ENCODE data around the gene PROSER2.
"Not testable (repeated sequence)": the region's sequence is repeated elsewhere in the genome, so short reads cannot be mapped to it uniquely, and the experiment has no call there.

The PROSER2 gene

DNA sequence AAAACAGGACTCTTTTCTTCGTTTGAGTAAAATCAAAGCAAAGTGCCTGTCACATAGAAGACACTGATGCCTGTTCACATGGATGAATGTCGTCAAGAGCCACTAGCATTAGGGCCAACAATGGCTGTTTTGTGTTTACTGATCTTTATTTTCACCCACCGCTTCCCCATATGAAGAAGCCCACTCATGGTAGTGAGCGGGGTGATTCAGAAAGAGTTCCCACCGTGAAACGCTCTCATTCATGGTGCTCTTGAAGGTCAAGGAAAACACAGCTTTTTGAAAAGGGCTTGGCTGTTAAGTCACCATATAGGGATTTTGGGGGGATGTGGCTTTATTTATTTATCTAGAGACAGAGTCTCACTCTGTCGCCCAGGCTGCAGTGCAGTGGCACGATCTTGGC is 12.5 kb downstream of the PROSER2 start:
- no peak for DNase-seq (ENCODE audit: low spot score)

DNA sequence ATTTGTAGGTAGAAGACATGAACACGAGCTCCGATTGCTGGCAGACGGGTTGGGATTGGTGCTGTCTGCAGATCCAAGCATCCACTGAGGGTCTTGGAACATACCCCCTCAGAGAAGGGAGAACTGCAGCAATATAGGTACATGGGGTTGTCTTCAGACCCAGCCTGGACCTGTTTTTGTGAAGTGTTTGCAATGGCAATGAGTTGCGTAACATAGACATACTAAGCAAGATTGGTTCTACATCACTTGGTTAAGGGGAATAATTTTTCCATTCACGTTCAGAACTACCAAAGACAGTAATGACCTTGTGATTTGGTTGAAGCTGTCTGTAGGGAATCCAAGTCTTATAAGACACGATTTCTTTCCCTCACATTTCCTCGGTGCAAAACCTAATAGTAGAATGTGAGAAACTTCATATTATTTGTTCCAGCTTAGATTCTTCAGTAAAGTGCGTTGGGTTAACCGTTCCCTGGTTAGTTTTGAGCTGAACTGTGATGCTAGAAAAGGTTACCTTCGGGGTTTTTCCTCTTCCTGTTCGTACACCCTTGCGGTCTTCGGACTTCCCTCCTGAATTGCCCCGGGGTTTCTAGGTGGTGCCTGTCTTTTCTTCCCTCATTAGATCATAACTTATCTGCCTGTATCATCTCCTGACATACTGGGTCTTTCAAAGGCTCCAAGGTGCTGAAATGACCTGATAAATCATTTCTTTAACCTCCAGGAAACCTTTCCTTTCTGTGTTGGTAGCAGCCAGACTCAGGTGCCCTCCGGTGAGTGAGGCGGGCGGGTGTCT is 14.4 kb downstream of the PROSER2 start:
- no peak for DNase-seq (ENCODE audit: low spot score)

DNA sequence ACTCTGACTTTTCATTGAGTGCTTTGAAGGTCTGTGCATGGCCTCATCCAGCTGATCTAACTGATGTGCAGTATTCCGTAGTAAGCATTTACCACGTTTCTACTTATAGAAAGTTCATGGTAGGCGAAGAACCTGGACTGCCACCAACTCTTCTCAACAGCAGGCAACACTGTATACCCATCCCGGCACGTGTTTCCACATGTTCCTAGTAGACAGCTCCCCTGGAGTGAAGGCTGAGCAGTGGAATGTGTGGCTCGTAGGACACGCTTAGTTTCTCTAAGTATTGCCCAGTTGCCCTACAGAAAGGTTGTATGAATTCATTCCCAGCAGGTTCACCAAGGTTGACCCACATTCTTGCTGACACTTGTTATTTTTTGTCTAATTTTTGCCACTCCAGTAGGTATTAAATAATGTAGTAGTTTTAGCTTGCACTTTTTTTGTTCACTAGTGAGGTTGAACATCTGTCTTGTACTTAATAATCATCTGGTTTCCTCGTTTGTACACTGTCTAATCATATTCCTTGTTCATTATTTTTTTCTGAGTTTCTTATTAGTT is 15.2 kb downstream of the PROSER2 start:
- DNase-seq (ENCODE audit: low spot score) = no peak

DNA sequence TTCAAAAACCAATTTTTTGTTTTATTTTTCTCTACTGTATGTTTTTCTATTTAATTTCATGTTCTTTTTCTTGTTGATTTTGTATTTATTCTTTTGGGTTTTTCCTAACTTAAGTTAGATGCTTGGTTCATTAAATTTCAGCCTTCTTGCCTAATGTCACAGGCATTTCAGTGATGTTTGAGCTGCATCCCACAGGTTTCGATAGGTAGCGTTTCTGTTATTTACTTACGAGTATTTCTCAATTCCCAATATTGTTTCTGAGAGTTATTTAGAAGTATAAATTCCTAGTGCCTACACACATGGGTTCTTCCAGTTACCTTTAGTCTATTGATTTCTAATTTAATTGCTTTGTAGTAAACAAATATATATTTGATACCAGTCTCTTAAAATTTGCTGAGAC is 18.2 kb downstream of the PROSER2 start:
- DNase-seq (ENCODE audit: low spot score) = no peak

DNA sequence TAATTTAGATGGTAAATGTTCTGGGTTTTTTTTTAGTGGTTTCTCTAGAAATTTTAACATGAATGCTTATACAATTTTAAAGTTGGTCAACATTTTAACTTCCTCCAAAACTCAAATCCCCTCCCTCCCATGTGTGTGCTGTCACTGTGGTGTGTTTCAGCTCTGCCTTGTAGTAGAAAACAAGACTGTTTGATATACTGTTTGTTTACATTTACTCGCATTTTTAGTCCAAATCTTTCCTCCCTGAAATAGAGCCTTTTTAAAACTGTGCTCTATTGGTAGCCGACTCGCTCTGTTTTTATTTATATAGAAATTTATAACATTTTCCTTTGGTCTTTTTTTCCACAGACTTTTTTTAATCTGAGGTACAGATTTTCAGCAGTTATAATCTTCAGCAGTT is 19.3 kb downstream of the PROSER2 start:
- no peak for DNase-seq (ENCODE audit: low spot score)

DNA sequence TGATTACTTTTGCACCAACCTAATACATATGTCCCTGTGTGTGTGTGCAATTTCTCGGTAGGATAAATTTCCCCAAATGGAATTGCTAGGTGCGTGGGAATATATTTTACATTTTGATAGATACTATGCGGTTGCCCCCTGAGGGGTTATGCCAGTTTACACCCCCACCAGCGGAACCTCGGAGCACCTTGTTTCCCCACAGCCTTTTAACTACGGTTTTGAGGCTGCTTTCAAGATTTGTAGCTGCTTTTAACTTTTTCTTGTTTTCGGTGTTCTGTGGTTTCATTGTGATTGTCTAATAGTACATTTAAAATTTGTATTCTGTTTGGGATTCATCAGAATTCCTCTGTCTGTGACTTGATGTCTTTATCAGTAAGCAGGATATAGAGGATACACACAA is 22.0 kb downstream of the PROSER2 start:
- DNase-seq (ENCODE audit: low spot score) = no peak

DNA sequence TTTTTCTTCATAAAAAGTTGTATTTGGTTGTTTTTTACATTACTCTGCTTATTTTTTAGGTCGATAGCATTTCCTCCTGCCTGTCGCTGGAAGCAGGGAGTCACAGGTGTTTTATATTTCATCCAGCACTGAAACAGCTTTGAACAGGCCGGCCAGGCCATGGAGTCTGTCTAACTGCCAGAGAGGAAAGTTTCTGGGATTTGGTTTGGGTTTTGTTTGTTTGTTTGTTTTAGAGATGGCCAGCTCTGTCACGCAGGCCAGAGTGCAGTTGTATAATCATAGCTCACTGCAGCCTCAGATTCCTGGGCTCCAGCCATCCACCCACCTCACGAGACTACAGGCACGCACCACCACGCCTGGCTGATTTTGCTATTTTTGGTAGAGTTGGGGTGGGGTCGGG is 23.4 kb downstream of the PROSER2 start:
- no peak for DNase-seq (ENCODE audit: low spot score)

DNA sequence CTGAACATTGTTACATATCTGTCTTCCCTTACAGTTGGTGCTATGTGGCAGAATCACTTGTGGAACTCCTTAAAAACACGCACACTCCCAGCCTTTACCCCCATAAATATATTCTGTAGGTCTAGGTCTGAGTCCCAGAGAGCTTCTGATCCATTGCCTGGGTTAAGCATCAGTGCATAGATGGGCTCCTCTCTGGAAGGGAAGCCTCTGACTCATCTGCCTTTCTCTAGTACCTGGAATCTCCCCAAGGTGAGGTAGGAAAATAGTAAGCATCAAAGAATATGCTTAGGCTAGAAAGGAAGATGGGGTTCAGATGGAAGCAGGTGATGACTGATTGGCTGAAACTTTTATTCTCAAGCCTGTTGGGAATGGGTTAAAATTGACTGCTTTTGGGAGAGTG is 26.1 kb downstream of the PROSER2 start:
- no peak for DNase-seq (ENCODE audit: low spot score)

DNA sequence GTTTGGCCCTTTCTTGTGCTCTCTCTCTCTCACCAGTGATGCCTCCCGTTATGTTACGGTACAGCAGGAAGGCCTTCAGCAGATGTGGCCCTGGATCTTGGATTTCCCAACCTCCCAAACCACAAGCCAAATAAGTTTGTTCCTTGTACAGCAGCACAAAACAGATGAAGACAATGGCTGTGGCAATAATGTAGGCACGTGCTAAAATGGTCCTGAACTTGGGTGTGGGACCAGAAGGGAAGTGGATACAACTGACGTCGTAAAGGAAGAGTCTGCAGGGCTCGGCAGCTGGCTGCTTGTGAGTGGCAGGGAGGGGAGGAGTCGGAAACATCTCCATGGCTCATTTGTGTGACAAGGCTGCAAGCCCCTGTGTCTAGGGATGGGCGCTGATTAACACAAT is 26.8 kb downstream of the PROSER2 start:
- DNase-seq (ENCODE audit: low spot score) = no peak

DNA sequence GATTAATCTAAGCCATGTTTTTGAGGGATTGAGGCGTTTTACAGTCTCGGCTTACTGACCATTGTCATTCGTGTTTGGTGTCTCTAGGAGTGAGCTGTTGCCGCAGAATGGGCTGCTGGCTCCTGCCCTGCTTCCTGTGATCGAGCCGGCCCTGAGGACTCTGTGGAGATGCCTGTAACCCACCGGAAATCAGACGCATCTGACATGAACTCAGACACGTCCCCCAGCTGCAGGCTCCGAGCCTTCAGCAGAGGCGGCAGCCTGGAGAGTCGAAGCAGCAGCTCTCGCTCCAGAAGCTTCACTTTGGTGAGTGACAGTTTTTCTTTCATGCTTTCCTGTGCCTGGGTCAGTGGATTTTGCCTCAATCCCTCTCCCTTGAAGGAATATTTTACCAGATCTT is 28.8 kb downstream of the PROSER2 start:
- DNase-seq (ENCODE audit: low spot score) = no peak

DNA sequence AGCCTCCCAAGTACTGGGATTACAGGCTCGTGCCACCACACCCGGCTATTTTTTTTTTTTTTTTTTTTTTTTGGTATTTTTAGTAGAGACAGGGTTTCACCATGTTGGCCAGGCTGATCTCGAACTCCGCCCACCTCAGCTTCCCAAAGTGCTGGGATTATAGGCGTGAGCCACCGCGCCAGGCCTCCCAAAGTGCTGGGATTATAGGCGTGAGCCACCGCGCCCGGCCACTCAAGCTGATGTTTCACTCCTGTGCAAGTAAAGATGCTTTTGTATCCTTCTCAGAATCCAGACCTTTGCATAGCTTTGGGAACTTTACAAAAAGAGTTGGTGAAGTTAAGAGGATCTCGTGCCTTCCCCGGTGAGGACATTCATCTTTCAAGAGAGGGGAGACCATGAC is 29.5 kb downstream of the PROSER2 start:
- DNase-seq (ENCODE audit: low spot score) = not testable (repeated sequence)

DNA sequence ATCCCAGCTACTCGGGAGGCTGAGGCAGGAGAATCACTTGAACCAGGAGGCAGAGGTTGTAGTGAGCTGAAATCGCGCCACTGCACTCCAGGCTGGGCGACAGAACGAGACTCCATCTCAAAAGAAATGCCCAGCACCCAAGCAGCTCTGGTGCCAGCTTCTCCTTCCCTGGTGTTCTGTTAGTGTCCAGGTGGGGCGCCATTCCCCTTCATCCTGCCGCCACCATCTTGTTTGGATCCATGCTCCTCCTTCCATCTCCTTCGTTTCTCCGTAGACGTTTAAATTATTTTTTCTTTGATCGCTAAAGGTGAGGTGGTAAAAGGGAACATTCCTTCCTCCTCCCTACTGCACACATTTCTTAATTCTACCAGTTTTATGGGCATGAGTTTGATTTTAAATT is 30.3 kb downstream of the PROSER2 start:
- peak; percentile 59 for DNase-seq (ENCODE audit: low spot score)

DNA sequence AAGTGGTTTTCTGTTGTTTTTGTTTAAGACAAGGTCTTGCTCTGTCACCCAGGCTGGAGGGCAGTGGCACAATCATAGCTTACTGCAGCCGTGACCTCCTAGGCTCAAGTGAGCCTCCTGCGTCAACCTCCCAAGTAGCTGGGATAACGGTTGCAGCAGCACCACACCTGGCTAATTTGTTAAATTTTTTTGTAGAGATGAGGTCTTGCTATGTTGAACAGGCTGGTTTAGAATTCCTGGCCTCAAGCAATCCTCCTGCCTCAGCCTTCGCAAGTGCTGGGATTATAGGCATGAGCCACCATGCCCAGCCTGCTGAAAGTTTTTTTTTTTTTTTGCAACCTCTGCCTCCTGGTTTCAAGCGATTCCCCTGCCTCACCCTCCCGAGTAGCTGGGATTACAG is 31.1 kb downstream of the PROSER2 start:
- no peak for DNase-seq (ENCODE audit: low spot score)

DNA sequence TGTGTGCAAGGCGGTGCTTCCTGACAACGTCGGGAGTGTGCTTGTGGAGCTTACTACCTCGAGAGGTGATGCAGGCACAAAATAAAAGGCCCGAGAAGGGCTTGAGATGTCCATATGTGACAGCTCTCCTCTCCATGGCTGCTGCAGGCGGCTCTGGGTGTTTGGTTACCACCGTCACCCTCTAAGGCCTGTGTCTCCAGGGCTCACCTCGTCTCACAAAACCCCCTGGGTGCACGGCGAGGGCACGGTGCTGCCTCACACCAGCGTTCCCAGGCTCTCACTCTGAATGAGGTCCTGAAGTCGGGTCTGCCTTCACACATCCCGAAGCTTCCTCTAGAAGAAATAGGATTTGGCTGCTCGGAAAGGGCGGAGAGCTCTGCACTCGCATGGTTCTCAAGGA is 32.9 kb downstream of the PROSER2 start:
- no peak for DNase-seq (ENCODE audit: low spot score)

DNA sequence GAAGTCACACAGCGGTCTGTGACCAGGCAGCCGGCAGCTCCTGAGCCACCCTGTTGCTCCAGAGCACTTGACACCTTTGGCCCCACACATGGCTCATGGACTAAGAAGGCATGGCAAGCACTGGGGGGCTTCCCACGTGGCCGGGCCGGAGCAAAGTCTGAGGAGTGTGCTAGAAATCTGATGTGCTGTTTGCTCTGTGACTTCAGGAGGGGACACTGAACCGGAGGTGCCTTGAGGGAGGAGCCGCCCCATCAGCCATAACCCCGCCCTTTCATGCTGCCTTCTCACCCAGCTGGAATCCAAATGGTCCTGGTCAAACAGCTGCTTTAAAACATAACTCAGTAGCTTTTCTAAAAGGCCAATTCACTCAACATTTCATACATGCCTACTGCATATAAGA is 33.5 kb downstream of the PROSER2 start:
- DNase-seq (ENCODE audit: low spot score) = no peak

DNA sequence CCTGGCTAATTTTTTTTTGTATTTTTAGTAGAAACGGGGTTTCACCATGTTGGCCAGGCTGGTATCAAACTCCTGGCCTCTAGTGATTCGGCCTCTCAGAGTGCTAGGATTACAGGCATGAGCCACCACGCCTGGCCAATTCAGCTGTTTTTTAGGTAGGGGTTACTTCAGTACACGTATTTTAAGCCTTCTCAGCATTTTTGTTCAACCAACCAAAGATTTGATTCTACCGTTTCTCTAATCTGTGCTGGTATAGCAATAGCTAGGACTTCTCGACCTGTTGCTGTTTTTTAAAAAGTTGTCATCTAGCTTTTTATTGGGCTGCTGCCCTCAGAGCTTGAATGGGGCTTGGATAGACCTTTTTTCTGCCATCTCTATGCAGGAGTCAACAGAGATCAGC is 34.9 kb downstream of the PROSER2 start:
- no peak for DNase-seq (ENCODE audit: low spot score)

DNA sequence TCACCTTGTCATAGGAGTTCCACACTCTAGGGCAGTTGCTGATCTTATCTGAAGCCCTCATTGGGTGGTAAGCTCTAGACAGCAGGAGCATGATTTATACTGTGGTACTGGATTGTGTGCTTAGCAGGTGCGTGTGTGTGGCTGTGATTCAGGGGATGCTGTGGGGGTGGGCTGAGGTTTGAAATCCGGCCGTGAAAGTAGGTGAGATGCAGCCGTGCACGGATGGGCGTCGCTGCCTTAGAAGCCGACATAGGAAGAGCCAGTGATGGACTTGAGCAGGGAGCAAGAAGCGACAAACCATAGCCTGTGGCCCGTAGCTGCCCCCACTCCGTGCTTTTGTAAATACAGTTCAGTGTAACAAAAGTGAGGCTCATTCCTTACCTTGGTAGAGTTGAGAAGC is 38.2 kb downstream of the PROSER2 start:
- no peak for DNase-seq (ENCODE audit: low spot score)

DNA sequence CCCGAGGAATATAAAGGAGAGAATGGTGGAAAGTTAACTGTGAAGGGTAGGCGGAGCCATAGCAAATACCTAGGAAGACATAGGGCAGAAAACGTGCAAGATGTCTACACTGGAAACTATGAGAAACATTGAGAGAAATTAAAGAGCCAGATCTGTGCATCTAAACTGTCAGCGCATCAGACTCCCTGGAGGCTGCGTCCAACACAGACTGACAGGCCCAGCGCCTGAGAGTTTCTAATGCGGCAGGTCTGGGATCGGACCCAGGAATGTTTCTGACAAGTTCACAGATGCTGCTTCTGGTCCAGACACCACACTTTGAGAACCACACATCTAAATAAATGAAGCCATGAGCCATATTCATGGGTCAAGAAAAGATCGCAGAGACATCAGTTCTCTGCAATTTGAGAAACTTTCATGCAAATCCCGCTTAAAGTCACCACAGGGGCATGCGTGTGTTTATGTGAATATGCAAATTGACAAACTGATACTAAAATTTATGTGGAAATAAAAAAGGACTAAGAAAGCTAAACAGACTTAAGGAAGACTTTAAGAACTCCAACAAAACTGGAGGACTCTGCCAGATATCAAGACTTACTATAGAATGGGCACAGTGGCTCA is 38.8 kb downstream of the PROSER2 start:
- DNase-seq (ENCODE audit: low spot score) = no peak

DNA sequence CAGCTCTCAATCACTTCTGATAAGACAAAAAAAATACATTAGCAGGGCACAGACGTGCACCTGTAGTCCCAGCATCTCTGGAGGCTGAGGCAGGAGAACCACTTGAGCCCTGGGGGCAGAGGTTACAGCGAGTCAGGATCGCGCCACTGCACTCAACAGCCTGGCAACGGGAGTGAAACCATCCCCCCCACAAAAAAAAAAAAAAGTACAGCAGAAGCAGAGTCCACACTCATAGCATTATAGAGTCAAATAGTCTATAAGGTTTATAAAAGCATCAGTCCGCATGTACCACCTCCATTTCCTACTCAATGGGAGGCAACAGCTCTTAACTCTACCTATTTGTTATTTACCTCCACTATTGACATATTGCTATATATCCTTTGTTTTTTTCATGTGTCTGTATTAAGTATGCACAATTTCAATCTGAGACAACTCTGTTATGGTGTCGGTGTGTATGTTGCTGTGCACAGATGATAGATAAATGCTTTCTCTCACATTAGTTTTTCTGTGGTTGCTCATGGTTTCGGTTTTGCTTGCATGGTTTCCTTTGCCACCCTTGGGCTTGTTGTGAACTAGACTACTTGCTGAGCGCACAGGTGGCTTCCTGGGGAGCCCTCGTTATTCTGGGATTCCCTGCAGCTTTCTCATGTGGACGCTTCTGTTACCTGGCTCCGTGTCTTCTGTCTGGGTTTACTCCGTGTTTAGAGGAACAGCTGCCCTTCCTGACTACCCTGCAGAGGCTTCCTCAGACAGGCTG is 40.4 kb downstream of the PROSER2 start:
- no peak for DNase-seq (ENCODE audit: low spot score)

DNA sequence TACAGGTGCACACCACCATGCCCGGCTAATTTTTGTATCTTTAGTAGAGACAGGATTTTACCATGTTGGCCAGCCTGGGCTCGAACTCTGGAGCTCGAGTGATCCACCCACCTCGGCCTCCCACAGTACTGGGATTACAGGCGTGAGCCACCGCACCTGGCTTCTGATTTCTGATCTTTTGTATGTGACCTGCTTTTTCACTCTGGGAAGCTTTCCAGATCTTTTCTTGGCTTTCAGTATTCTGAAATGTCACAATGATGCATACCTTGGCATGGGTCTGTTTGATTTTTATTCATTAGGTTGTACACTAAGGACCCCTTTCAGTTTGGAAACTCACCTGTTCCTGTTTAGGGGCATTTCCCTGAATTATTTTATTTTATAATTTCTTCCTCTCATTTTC is 41.6 kb downstream of the PROSER2 start:
- no peak for DNase-seq (ENCODE audit: low spot score)

DNA sequence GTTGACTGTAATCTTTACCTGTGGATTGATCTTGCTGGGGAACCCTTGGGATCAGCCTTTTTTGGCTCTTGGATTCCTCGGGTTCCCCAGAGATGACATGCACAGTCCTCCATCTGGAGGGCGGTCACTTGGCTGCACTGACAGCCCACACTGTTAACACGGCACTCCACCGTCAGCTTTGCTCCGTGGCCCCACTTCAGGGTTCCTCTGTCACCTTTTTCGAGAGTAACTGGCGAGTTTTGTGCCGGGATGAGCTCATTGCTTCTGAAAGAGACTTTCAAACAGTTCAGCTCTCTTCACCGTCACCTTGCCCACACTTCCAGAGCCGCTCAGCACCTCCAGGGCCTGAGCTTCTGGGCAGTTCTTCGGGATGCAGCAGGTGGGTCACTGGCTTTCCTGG is 42.4 kb downstream of the PROSER2 start:
- no peak for DNase-seq (ENCODE audit: low spot score)

DNA sequence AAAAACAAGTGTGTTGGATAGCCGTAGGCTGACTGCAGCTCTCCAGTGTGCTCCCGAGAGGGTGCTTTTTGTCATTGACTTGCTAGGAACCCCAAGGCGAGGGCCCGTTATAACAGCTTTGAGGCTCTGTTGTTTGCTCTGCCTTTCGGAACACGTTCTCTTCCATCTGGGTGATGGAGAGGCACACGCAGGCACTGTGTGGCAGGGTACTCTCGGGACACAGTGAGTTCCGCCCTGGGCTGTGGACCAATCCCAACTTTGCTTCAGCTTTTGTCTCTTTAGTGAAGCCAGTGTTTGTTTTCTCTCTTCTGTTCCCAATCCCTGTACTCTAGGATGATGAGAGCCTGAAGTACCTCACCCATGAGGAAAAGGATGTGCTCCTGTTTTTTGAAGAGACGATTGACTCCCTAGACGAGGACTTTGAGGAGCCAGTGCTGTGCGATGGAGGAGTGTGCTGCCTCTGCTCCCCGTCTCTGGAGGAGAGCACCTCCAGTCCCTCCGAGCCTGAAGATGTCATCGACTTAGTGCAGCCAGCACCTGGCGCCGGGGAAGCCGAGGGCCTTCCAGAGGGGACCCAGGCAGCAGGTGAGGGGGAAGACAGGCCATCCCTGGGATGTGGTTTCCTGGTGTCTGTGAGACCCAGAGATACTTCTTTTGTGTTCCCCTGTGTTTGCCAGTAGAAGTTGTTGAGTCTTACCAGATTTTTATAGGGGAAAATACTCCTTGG is 43.2 kb downstream of the PROSER2 start:
- DNase-seq (ENCODE audit: low spot score) = no peak

Measured in iPS-NIHi11 (cell line).